DMS114 treated with DMSO at 0.1 percent for 48 hours (cell line): ENCODE measurements around the gene EEF1AKMT4.

Experiments used
- DNase-seq: peaks from one replicate; lab custom pipeline; 2025; ENCODE audit not compliant: unreplicated experiment; lab: John Stamatoyannopoulos, UW

The EEF1AKMT4 gene

DNA sequence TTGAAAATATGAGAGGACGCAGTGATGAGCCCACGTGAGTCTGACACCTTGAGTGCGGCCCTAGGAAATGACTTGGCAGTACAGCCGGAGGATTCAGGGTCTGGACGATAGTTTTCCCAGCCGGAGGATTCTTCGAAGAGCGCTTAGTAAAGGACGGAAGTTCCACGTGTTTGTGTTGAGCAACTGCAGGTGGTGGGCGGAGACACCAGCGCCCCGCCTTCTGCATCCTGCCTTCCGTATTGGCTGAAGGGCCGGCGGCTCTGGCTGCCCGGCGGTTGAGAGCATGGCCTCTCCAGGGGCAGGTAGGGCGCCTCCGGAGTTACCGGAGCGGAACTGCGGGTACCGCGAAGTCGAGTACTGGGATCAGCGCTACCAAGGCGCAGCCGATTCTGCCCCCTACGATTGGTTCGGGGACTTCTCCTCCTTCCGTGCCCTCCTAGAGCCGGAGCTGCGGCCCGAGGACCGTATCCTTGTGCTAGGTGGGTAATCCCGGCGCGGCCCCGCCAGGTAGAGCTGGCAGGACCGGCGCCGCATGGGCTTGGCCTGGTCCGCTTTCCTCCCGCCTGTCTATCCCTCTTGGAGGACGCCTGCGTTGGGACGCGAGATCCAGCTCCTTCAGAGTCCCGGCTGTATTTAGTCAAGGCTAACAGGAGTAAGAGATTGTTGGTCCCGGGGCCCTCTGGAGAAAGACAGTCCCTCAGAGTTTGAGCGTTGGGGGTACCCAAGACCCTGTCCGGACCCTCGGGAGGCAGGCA, at the start of gene EEF1AKMT4:
Gene EEF1AKMT4 (plus strand): TSS at position 261 of the 755 bp plus-strand sequence. CDS start 23 bp downstream, at position 284.
- DNase-seq: peak; percentile 97

DNA sequence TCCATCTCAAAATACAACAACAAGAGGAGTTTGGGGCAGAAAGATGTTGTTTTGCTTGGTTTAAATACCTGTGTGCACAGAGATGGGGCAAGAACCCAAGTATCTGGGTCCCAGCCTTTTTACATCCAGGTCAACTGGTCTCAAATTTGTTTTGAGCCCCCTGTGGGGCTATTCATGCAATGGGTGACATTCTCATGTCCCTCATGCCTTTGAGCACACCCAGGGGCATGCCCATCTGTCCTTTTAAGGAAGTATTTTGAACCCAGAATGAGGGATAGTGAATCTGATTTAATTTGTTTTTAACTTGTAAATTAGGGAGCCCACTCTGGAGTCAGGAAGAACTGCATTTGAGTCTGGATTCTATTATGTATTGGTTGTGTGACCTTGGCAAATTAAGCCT, 48.6 kb upstream of the EEF1AKMT4 start:
- no peak for DNase-seq

DNA sequence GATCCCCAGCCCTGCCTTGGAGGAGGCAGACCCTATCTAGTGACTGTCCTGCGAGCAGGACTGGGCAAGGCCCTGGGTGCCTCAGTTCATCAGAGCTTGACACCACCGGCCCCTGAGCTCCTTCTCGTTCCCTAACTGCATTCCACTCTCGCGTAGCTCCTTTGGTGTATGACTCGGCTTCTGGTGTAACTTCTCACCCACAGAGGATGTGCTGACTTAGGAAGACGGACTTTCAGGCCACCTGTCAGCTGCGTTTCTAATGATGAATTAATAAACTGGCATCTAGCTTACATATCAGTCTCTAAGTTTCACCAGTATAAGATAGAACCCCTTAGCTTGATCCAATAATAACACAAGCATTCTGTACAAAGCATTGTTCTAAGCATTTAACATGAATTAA, 45.9 kb upstream of the EEF1AKMT4 start:
- DNase-seq: no peak

DNA sequence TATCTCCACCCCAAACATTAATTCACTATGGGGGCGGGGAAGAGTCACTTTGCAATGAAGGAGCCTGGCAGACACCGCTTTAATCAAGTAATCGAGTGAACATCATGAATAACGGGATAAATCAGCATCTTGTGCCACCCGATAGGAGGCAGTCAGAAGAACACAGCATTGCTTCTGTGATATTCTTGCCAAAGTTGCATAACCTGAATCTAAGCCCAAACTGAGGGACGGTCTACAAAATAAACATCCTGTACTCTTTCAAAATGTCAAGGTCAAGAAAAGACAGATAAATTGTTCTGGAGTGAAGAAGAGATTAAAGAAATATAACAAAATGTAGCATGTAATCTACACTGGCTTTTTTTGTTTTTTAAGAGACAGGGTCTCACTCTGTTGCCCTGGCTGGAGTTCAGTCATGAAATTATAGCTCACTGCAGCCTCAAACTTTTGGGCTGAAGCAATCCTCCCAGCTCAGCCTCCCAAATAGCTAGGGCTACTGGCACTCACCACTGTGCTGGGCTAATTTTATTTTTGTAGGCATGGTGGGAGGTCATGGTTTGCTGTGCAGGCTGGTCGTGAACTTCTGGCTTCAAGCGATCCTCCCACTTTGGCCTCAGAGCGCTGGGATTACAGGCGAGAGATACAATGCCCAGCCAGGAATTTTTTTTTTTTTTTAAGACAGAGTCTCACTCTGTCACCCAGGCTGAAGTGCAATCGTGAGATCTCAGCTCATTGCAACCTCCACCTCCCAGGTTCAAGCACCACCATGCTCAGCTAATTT, 40.1 kb upstream of the EEF1AKMT4 start:
- DNase-seq: no peak

DNA sequence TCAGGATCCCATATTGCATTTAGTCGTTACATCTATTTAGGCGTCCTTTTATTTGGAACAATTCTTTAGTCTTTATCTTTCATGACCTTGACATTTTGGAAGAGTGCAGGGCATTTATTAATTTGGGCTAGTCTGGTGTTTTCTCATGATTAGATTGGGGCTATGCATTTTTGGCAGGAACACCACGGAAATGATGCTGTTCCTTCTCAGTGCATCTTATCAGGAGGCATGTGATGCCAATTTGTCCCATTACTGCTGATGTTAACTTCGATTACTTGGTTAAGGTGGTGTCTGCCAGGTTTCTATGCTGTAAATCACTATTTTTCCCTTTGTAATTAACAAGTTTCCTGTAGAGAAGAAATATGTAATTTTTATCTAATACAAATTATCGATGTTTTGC, 38.2 kb upstream of the EEF1AKMT4 start:
- no peak for DNase-seq

DNA sequence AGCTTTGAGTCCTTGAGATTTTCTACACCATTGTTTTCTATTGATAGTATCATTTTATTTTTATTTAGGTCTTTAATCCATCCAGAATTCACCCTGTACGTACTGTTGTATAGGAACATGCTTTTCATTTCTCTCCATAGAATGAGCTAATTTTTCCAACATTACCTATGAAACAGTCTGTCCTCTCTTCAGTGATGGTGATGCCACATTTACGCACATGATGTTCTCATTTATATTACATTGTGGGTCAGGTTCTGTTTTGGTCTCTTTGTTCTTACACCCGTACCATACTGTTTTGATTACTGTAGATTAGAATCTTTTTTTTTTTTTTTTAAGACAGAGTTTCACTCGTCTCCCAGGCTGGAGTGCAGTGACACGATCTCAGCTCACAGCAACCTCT, 37.8 kb upstream of the EEF1AKMT4 start:
- DNase-seq: no peak

DNA sequence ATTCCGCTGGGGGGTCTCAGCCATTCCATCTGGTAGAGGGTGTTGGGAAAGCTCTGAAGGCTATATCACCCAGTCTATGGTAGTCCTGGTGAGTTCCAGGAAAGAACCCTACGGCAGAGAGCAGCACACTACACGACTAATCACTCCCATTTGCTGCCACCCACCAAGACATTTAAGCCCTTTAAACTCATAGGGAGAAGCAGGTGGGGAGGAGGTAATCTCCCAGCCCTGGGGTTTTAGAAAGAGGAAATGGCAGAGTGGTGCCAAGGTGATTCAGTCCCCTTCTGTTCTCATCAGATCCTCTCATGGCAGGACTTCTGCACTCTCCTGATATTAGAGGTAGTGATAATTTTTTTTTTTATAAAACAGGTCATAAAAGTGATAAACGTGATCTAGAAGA, 30.7 kb upstream of the EEF1AKMT4 start:
- no peak for DNase-seq

DNA sequence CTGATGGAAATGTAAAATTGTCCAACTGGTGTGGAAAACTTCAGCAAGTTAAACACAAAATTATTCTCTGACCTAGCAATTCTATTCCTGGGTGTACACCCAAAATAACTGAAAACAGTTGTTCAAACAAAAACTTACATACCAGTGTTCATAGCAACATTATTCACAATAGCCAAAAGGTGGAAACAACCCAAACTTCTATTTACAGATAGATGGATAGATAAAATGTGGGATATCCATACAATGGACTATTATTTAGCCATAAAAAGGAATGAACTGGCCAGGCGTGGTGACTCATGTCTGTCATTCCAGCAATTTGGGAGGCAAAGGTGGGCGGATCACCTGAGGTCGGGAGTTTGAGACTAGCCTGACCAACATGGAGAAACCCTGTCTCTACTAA, 27.0 kb upstream of the EEF1AKMT4 start:
- DNase-seq: no peak

DNA sequence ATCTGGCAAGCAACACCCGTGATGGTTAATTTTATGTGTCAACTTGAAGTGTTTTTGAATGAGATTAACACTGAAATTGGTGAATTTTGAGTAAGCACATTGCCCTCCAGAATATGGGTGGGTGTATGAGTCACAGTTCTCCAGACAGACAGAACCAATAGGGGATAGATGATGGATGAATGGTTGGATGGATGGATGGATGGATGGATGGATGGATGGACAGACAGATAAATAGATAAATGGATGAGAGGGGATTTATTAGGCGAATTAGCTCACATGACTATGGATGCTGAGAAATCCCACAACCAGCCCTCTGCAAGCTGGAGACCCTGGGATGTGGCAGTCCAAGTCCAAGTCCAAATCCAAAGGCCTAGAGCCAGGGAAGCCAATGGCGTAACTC, 25.5 kb upstream of the EEF1AKMT4 start:
- no peak for DNase-seq

DNA sequence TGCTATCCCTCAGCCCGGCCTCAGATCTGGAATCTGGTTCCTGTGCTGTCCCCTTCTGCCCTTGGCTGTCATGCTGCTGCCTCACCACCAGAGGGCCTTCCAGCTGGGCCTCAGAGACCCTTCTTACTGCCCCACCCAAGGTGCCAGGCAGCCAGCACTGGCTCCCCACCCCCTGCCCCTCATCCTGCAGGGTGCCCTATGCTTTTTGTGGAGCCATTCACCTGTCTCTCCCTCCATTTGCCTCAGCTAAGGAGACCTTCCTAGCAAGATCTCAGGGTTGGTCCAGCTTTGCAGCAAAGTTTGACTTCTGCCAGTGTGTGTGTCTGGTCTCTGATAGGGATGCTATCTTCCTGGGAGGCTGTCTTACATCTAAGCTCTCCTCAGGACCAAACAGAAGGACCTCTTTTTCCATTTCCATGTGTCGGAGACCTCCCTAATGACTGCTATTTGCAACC, 22.0 kb upstream of the EEF1AKMT4 start:
- DNase-seq: no peak

DNA sequence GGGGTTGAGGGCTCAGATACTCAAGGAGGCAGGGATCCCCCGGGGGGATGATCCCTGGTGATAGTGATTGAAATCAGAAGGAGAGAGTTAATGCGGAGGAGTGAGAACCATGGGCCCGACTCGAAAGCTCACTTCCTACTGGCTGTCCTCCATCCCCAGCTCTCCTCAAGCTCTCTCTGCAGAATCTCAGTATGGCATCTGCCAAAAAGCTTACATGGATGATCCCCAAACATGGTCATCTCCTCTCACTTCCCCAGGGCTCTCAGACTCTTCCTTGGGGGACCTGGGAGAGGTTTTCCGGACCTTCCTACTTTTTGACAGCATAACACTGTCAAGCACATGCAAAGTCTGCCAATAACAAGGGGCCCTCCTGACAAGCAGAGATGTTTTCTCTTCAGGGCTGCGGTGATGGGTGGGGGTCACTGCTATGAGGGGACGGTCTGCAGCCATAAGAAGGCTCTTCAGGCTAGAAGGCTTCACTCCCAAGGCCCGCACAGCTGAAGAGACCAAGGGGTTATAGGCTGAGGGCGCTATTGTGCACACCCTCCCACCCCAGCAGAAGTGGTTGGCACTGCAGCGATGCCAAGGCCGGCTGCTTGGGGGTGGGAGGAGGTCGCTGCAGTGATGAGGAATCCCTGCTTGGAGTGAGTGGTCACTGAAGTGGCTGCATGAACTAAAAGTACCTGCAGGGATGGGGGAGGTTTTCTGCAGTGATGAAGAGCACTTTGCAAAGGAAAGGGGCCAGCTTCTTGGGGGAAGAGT, 20.9 kb upstream of the EEF1AKMT4 start:
- DNase-seq: no peak

DNA sequence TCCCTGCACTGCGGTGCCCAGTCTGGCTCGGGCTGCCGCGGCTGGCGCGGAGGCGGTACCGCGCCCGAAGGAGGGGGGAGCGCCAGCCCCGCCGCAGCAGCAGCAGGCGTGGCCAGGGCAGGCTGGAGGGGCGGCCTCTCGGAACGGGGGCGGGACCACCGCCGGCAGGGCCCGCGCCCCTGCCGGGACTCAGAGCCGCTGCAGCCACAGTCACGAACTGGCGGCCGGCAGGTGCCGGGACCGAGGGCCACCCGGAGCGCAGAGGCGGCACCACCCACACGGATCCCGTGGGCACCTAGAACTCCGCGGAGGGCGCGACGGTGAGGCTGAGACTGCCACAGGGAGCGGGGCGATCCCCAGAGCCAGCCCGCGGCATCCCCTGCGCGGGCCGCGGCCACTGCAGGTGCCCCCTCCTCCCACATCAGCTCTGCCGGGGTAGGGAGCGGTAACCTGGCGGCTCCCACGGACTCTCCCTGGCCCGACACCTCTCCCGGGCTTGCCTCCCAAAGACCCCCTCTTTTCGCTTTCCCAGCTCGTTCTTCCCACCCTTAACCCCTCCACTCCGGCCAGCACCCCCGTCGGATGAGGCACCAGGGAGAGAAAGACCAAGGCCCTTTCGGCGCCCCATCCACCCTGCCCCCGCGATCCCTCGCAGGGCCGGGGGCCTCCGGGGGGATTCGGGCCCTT, 19.9 kb upstream of the EEF1AKMT4 start, which contains the start of gene VWA5B2:
Gene VWA5B2 (plus strand): TSS at position 192 of the 687 bp plus-strand sequence. CDS start 944 bp downstream, outside the sequence.
- DNase-seq: peak; percentile 37

DNA sequence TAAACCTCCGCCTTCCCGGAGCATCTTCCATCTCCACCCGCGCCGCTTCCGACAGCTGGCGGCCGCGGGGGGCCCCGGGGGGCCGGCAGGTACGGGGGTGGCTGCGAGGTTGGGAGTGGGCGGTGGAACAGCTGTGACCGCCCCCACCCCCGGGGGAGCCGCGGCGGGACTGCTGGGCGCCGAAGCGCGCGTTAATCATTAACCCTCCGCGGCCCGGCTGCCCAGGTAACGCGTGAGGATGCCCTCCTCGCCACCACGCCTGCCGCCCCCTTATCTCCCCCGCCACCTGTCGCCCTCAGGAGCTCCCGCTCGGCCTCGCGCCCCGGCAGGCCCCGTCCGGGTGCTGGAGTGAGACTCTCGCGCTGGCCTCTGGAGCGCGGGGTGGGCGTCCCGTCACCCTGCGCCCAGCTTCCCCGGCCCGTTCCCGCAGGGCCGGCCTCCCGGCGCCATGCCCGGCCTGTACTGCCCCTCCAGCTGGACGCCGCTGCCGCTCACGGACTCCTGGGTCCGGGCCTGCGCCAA, 19.3 kb upstream of the EEF1AKMT4 start:
- DNase-seq: no peak

DNA sequence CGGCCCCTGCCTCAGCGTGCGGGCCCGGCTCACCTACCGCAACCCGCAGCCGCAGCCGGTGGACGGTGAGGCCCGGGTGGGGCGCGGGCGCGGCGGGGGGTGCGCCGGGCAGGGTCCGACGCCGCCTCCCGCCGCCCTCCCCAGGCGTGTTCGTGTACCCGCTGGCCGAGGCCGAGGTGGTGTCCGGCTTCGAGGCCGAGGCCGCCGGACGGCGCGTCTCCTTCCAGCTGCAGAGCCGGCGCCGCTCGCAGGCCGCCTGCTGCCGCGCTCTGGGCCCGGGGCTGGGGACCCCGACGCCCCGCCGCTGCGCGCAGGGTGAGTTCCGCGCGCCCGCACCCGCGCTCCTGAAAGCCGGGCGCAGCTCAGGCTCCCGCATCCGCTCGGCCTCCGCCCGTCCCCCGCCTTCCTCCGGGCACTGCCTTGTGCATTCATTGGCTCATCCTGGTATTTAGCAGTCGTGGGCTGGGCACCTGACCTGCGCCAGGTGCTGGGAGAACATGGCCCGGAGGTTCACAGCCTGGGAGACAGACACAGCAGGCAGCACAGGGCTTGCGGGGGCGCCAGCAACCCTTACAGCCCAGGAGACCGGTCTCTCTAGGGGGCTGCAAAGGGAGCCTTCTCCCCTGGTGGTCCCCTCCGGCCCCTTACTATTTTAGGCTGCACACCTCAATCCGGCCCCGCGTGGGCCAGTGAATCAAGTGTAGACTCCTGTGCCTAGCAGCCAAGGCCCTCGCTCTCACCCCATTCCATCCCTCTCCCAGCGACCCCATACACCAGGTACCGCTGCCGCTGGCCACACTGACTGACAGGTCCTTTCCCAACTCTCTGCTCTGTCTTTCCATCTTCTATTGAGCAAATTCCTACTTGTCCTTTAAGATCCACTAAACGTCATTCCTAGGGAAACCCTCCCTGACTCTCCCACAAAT, 18.6 kb upstream of the EEF1AKMT4 start:
- no peak for DNase-seq

DNA sequence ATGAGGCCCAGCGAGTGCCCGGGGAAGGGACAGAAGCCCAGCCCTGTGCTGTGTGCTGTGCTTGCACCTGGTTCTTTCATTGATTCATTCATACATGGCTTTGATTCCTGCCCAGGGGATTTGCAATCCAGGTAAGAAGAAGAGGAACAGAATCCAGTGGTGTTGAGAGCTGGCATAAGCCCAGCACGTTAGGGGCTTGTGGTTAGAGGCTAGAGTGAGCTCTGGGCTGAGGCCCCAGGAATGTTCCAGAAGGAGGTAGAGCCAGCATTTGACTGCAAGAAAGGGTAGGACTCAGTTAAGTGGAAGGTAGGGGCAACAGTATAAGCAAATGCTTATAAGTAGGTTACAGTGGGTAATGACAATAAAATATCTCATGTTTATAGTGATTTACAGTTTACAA, 17.8 kb upstream of the EEF1AKMT4 start:
- no peak for DNase-seq

DNA sequence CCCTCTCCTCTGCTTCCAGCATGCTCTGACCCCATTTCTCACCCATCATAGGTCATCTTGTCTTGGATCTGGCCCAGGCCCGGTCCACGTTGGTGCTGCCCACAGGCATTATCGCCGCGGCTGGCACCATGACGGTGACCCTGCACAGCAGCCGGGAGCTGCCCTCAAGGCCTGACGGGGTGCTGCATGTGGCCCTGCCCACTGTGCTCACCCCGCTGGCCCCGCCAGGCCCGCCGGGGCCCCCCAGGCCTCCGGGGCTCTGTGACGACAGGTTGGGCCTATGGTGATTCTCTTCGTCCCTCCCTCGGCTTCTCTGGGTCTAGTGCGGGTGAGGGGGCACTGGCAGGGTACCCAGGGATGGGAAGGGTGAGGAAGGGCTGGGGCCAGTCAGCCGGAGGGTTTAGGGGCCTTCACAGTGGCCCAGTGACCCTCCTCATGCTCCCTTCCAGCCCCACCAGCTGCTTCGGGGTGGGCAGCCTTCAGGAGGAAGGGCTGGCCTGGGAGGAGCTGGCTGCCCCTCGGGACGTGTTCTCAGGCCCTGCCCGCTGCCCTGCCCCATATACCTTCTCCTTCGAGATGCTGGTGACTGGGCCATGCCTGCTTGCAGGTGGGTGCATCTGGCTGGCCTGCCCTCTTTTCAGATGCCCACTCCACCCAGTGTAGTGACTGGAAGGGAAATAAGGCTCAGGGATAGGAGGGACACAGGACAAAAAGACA, 16.2 kb upstream of the EEF1AKMT4 start:
- DNase-seq: no peak

DNA sequence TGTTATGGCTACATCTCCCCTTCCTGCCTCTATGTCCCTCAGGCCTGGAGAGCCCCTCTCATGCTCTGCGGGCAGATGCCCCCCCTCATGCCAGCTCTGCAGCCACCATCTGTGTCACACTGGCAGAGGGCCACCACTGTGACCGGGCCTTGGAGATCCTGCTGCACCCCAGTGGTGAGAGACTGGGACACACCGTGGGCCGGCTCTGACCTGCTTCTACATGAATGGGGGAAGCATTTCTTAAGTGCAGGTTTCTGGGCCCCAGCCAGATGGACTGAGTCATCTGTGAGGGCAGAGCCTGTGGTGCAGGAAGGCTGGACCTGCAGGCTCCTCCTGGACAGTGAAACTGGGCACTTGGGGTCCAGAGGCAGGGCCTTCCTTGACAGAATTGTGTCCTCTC, 15.2 kb upstream of the EEF1AKMT4 start:
- DNase-seq: no peak

DNA sequence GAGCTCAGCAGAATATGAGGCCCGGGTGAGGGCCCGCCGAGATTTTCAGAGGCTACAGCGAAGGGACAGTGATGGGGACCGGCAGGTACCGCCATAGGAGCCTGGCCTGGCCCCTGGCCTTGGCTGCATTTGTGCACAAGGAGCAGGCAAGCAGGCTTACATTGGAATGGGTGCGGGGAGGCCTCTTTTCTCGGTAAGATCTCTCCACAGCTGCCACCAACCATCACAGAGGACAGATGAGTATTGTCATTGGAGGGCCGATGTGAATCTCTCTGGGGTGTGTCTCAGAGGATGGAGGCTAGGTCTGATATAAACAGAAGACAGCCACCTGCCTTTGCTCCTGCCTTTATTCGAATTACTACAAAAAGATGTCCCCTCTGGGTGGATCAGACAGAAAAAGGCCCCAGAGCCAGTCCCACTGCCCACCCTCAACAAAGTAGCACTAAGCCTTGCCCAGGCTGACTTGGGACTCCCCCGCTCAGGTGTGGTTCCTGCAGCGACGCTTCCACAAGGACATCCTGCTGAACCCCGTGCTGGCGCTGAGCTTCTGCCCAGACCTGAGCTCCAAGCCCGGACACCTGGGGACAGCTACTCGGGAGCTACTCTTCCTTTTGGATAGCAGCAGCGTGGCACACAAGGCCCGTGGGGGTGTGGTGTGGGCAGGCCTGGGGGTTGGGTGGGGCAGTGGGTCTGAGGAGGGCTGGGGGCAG, 14.6 kb upstream of the EEF1AKMT4 start:
- DNase-seq: no peak
